B cell (primary cell): ENCODE data around the gene EFEMP1. TPM values are rescaled to one million over a fixed set of nuclear protein-coding genes. Genes with fewer than 3 reads are reported as not detected.

ENCODE experiments used
- ATAC-seq: fragments of 200-7000 bp; cut with Tn5 transposase; one replicate; pipeline ENCODE4 v1.10.0; 2021; ENCODE audit warnings: low read depth, mild to moderate bottlenecking, moderate number of reproducible peaks, moderate library complexity
- CTCF ChIA-PET: fragments of 350-600 bp; sonication (Branson Sonifier 250); formaldehyde crosslinking; loops from one replicate; lab custom pipeline; 2021; ENCODE audit warnings: antibody characterized with exemption, inconsistent platforms; lab: Charles Lee
- POLR2A ChIA-PET: fragments of 350-600 bp; sonication (Branson Sonifier 250); formaldehyde crosslinking; loops from one replicate; lab custom pipeline; 2021; ENCODE audit warnings: antibody characterized with exemption; lab: Charles Lee
- DNase-seq: peaks from one replicate; pipeline ENCODE4 v3.0.0; 2013
- H2AFZ ChIP-seq: 2 replicates; pipeline ENCODE4 v1.6.1; 2012; ENCODE audit warnings: mild to moderate bottlenecking, low read depth, low read length; ENCODE audit not compliant: insufficient read depth, poor library complexity, severe bottlenecking
- H3K27ac ChIP-seq, 2 donors: 1 replicate in 1 of 2; 2 replicates in 1 of 2; pipeline ENCODE4 v1.5.1; 2012 to 2013; ENCODE audit warnings: low read length in 2 of 2, mild to moderate bottlenecking in 2 of 2, moderate library complexity in 1 of 2
- H3K27me3 ChIP-seq, 4 experiments: fragments of 200-600 bp in 1 of 4; sonication (generic) in 1 of 4; replicated peaks in 1 of 4; 1 replicate in 2 of 4; 2 replicates in 2 of 4; pipeline versions ENCODE4 v1.6.1 to v1.7.0; 2013 to 2016; ENCODE audit warnings: low read length in 3 of 4, mild to moderate bottlenecking in 2 of 4, mixed read lengths in 1 of 4, moderate library complexity in 1 of 4; ENCODE audit not compliant: insufficient read depth in 4 of 4, control insufficient read depth in 3 of 4; ENCODE audit errors: control extremely low read depth in 1 of 4
- H3K36me3 ChIP-seq, 2 experiments: replicated peaks in 1 of 2; 1 replicate in 1 of 2; 2 replicates in 1 of 2; pipeline versions ENCODE4 v1.6.1 to v1.7.1; 2013; ENCODE audit warnings: low read length in 1 of 2; ENCODE audit not compliant: insufficient read depth in 2 of 2, control insufficient read depth in 1 of 2; ENCODE audit errors: control extremely low read depth in 1 of 2, extremely low read depth in 1 of 2
- H3K4me1 ChIP-seq, 2 donors: fragments of 200-600 bp in 1 of 2; sonication (generic) in 1 of 2; 1 replicate in 1 of 2; 2 replicates in 1 of 2; pipeline versions ENCODE4 v1.5.1 to v1.6.1; 2013 to 2017; ENCODE audit warnings: low read length in 2 of 2; ENCODE audit not compliant: control insufficient read depth in 2 of 2, insufficient read depth in 2 of 2
- H3K4me2 ChIP-seq: replicated peaks from 2 replicates; pipeline ENCODE3; 2012; ENCODE audit warnings: mild to moderate bottlenecking, low read depth, low read length; ENCODE audit not compliant: poor library complexity, severe bottlenecking
- H3K4me3 ChIP-seq, 5 experiments: fragments of 200-600 bp in 1 of 5; sonication (generic) in 1 of 5; 1 replicate in 3 of 5; 2 replicates in 2 of 5; pipeline versions ENCODE4 v1.5.1 to v1.7.0; 2011 to 2016; ENCODE audit warnings: low read length in 4 of 5, mild to moderate bottlenecking in 4 of 5, low read depth in 2 of 5, control low read depth in 1 of 5, moderate library complexity in 1 of 5; ENCODE audit not compliant: insufficient read depth in 1 of 5; ENCODE audit errors: control extremely low read depth in 1 of 5, extremely low read depth in 1 of 5
- H3K79me2 ChIP-seq: fragments of 200-600 bp; sonication (generic); one replicate; pipeline ENCODE4 v1.6.0; 2016; ENCODE audit warnings: low read length; ENCODE audit not compliant: control insufficient read depth, insufficient read depth
- H3K9ac ChIP-seq: fragments of 200-600 bp; sonication (generic); 2 replicates; pipeline ENCODE4 v1.6.1; 2017; ENCODE audit warnings: mild to moderate bottlenecking, low read length, moderate library complexity
- H3K9me3 ChIP-seq, 3 donors: one replicate each; pipeline versions ENCODE4 v1.6.1 to v1.7.1; 2013; ENCODE audit warnings: low read length in 2 of 3; ENCODE audit not compliant: control insufficient read depth in 2 of 3, insufficient read depth in 1 of 3; ENCODE audit errors: control extremely low read depth in 1 of 3
- H4K20me1 ChIP-seq: 2 replicates; pipeline ENCODE4 v1.6.0; 2012; ENCODE audit warnings: mild to moderate bottlenecking, low read length; ENCODE audit not compliant: insufficient read depth, control insufficient read depth, poor library complexity, severe bottlenecking
- H3K27ac Mint-ChIP-seq: one replicate; pipeline ENCODE4 v1.8.0; 2021; ENCODE audit warnings: mixed read lengths
- H3K27me3 Mint-ChIP-seq: one replicate; pipeline ENCODE4 v1.8.0; 2021; ENCODE audit warnings: mixed read lengths
- H3K4me1 Mint-ChIP-seq: one replicate; pipeline ENCODE4 v1.8.0; 2021; ENCODE audit warnings: mixed read lengths
- H3K4me3 Mint-ChIP-seq: one replicate; pipeline ENCODE4 v1.8.0; 2021; ENCODE audit warnings: mixed read lengths
- H3K9me3 Mint-ChIP-seq: one replicate; pipeline ENCODE4 v1.8.0; 2022; ENCODE audit warnings: mixed read lengths; ENCODE audit not compliant: insufficient read depth
- EZH2 ChIP-seq: IDR thresholded peaks from 2 replicates; pipeline ENCODE4 v1.6.1; 2012; ENCODE audit warnings: borderline replicate concordance, low read depth, mild to moderate bottlenecking, moderate library complexity, low read length; ENCODE audit not compliant: insufficient read depth, poor library complexity, severe bottlenecking
- intact Hi-C: fragments of 100-400 bp; cut with micrococcal nuclease; formaldehyde crosslinking; loops from one replicate; pipeline ENCODE4 v1.10.0; 2022
- polyA plus RNA-seq: library from polyadenylated mRNA; depleted of rRNA; stranded (reverse); fragments of >200 nt; gene quantifications from 2 replicates; pipeline ENCODE4 v1.2.3, GENCODE V29; 2012
- total RNA-seq, 2 donors: library from RNA; stranded (reverse); fragments of 120-200 nt in 1 of 2; gene quantifications; 1 replicate in 1 of 2; 2 replicates in 1 of 2; pipeline versions ENCODE4 v1.2.3 to v1.2.4, GENCODE V29; 2013 to 2022
- TF ChIP-seq, protein P1 (sequence below): fragments of 200-600 bp; IDR thresholded peaks from one replicate; pipeline ENCODE4 v1.8.0; 2022; ENCODE audit warnings: antibody characterized with exemption, mild to moderate bottlenecking

The EFEMP1 gene
- total and polyA plus RNA-seq, 2 donors (not counting 1 experiment from before 2014, with no cell fraction given): not detected

GRCh38 chr2:55949211-55949610 is 25.6 kb upstream of the EFEMP1 start:
- H3K9ac ChIP-seq: no peak overlapping the region
- no peaks in the 10 kb centered on the region for H3K36me3 ChIP-seq
- CTCF ChIA-PET: no interaction called here
- no peak overlapping the region for H3K4me2 ChIP-seq
- POLR2A ChIA-PET: no interaction called here
- DNase-seq: no peak
- no peaks in the 10 kb centered on the region for H3K4me1 Mint-ChIP-seq
- no peak for ATAC-seq
- no peak overlapping the region for H3K4me3 ChIP-seq
- intact Hi-C loops: no loop called here
- H3K4me3 Mint-ChIP-seq: no peak overlapping the region
- TF ChIP-seq EZH2: no peak
- TF ChIP-seq, protein P1, sequence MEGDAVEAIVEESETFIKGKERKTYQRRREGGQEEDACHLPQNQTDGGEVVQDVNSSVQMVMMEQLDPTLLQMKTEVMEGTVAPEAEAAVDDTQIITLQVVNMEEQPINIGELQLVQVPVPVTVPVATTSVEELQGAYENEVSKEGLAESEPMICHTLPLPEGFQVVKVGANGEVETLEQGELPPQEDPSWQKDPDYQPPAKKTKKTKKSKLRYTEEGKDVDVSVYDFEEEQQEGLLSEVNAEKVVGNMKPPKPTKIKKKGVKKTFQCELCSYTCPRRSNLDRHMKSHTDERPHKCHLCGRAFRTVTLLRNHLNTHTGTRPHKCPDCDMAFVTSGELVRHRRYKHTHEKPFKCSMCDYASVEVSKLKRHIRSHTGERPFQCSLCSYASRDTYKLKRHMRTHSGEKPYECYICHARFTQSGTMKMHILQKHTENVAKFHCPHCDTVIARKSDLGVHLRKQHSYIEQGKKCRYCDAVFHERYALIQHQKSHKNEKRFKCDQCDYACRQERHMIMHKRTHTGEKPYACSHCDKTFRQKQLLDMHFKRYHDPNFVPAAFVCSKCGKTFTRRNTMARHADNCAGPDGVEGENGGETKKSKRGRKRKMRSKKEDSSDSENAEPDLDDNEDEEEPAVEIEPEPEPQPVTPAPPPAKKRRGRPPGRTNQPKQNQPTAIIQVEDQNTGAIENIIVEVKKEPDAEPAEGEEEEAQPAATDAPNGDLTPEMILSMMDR: no peak
- peaks cover 36% of the 10 kb centered on the region for H3K27me3 Mint-ChIP-seq
- no peaks in the 10 kb centered on the region for H3K79me2 ChIP-seq
- H3K27me3 ChIP-seq: no peaks in the 10 kb centered on the region
- H3K27ac Mint-ChIP-seq: no peak overlapping the region
- no peaks in the 10 kb centered on the region for H4K20me1 ChIP-seq
- no peaks in the 10 kb centered on the region for H3K4me1 ChIP-seq
- H2AFZ ChIP-seq: no peak overlapping the region
- H3K9me3 Mint-ChIP-seq: no peaks in the 10 kb centered on the region
- no peak overlapping the region for H3K27ac ChIP-seq
- H3K9me3 ChIP-seq: no peaks in the 10 kb centered on the region

GRCh38 chr2:55948176-55948923 is 24.8 kb upstream of the EFEMP1 start:
- Mint-ChIP-seq H3K4me3 (no peak overlapping the region), H3K4me1 (no peaks in the 10 kb centered on the region), H3K27me3 (peaks cover 36% of the 10 kb centered on the region), H3K9me3 (no peaks in the 10 kb centered on the region), H3K27ac (no peak overlapping the region)
- Histone ChIP-seq H3K9ac (no peak overlapping the region), H4K20me1 (no peaks in the 10 kb centered on the region), H3K36me3 (no peaks in the 10 kb centered on the region), H3K4me3 (no peak overlapping the region), H3K27me3 (no peaks in the 10 kb centered on the region), H2AFZ (no peak overlapping the region), H3K9me3 (no peaks in the 10 kb centered on the region), H3K79me2 (no peaks in the 10 kb centered on the region), H3K4me2 (no peak overlapping the region), H3K4me1 (no peaks in the 10 kb centered on the region), H3K27ac (no peak overlapping the region)
- ATAC-seq (no peak), DNase-seq (no peak)
- intact Hi-C loops: no loop called here
- TF ChIP-seq EZH2: no peak
- TF ChIP-seq, protein P1: no peak
- ChIA-PET CTCF (no interaction called here), POLR2A (no interaction called here)
